GM19240 (cell line): ENCODE data around the gene MYLIP.

Source experiments
- DNase-seq: peaks from one replicate; pipeline ENCODE4 v3.0.0; 2011; ENCODE audit warnings: low spot score; ENCODE audit not compliant: insufficient read length

MYLIP gene

GRCh38 chr6:16139556-16139955, 10.7 kb downstream of the MYLIP start:
- DNase-seq: no peak

DNA sequence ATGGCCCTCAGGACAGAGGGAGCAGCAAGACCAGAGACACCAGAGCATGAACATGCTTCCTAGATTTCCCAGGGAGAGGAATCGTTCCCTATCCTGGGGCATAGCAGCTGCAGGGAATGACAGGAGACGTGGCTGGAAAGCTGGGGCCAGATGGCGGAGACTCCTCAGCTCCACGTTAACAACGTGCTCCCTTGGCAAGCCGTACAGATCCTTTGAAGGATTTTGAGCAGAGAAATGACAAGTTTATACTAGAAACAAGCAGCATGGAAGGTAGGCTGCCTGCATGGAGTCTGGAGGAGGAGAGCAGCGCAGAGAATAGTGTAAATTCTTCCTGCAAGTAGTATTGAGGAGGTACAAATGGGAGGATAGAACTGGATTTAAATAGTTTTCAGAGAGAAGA, 11.7 kb downstream of the MYLIP start:
- no peak for DNase-seq

- DNase-seq: no peak
Observed at GRCh38 chr6:16141514-16141913, 12.6 kb downstream of the MYLIP start.

GRCh38 chr6:16145038-16145437, 16.2 kb downstream of the MYLIP start:
- DNase-seq: no peak

DNA sequence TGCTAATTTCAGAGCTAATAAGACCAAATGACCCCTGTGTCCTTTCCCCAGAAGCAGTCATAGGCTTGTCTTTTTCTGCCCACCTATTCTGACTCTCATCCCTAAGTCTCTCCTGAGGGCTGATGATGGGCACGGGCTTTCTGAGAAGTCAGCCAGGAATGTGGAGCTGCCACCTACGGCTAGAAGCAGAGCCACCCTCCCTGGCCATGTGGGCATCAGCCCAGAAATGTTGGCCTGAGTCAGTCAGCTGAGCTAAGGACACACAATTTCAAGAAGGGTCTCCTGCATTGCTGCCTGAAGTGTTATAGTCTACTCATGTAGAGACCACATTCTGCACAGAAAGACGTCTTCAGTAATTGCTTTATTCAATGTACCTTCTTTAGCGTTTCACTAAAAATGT, 17.1 kb downstream of the MYLIP start:
- no peak for DNase-seq

DNA sequence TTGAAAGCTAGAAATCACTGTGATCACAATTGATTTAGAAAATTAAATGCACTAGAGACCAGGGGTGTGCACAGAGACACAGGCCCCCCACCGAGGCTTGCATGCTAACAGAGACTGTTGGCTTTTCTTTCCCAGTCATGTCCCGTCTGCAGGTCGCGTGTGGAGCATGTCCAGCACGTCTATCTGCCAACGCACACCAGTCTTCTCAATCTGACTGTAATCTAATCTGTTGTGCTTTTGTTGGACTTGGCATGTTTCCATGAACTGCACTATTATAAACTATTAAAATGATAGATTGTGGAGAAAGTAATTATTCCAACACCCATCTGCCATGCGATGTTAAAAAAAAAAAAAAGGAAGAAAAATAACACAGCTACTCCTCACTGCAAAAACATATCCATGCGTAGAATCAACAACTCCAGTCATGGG, 17.7 kb downstream of the MYLIP start:
- no peak for DNase-seq

DNA sequence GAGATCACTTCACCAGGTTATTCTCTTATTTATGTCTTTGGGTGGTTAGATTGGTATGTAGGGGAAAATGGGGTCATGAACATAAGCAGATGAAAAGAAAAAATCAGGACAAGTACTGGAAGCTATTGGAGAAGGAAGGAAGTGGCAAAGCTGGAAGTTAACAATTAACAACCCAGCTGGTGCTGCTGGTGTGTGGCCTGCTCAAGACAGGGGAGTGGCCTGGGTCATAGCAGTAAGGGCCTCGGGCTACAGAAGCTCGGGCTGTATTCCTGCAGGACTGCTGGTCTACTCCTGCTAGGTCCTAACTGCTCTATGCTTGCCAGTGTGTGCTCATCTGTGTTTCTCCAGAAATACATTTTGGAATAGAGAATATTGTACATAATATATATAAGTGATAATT, 19.6 kb downstream of the MYLIP start:
- no peak for DNase-seq

GRCh38 chr6:16149305-16149704, 20.4 kb downstream of the MYLIP start:
- DNase-seq: no peak

GRCh38 chr6:16150098-16150497, 21.2 kb downstream of the MYLIP start:
- DNase-seq: no peak

DNA sequence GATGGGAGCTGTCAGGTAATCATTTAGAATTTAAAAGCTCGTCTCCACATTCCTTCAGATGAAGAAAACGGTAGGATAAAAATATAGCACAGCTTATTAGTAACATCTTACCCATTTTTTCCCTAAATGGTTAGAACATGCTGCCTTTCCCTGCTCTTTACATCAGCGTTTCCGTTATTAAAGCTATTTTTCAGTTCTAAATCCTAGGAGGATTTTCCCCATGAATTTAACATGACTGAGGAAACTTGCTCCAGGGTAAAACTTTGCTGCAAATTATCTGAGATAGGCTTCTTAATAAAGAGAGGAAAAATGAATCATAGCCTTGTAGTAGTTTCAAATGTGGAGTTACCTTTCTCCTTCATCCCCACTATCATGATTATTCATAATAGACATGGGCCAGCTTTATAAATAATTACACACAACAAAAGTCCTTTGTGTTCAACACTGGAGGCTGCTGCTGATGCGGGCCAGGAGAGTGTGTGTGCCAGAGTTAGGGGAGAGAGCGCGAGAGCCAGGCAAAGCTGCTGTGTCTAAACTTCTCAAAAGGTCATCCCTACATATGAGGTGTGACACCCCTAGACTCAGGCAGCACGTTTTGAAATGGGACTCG, 24.4 kb downstream of the MYLIP start:
- DNase-seq: no peak

- no peak for DNase-seq
Observed at GRCh38 chr6:16154904-16155303, 26.0 kb downstream of the MYLIP start.

DNA sequence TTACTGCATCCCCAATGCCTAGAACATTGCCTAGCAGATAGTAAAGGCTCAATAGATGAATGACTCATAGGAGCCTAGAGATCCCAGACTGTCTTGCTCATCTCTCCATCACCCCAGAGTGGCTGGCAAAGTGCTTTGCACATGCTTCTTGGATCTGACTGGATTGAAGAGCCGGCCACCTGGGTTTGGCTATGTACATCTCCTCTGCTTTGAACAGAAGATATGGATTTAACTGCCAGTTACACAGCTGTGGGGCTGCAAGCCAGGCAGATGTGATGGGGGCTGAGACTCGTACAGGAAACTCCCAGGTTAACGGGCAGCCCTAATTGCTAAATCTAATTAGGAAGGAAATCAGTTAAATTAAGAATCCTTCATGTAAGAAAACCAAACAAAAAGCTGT, 28.6 kb downstream of the MYLIP start:
- DNase-seq: no peak

- DNase-seq: no peak
Observed at GRCh38 chr6:16157909-16158308, 29.0 kb downstream of the MYLIP start.

DNA sequence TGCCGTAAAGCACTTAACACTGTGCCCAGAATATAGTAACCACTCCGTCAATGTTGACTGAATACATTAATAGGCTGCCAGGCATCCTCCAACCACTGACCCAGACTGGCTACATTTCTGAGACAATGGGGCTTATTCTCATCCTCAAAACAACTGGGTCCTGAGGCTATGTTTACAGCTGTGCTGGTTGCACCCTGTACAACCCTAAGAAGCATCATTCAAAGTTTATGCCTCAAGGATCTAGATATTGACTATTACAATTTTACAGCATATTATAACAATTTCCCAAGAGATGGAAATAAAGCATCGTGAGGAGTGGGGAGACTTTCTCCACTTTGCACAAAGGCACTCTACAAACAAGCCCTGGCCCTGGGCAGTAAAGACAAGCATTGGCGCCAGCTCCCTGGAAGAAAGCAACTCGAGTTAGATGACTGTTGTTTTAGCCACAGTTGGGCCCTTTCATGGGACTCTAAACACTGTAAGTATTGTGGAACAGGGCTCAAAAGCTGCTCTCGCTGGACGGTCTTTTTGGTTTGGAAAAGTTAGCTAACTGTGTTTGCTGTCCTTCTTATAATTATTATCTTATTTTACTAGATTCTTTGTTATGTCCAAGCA, 30.2 kb downstream of the MYLIP start:
- no peak for DNase-seq

GRCh38 chr6:16160794-16161193, 31.9 kb downstream of the MYLIP start:
- no peak for DNase-seq

DNA sequence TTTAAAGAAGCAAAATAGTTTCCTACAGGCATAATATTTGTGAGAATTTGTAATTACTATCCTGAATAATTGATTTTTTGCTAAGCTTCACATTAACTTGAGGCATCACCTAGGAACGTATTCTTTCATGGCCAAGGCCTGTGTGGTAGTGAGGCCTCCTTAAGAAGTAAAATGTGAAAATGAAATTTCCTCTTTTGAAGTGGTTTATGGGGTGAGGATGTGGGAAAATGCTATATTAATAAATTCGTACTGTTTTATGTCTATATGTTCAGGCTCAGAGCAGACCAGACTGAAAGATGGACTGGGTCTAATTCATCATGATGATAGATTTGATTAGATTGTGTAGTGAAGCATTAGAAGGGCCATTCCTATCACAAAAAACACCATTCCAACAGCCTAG, 33.1 kb downstream of the MYLIP start:
- no peak for DNase-seq

- DNase-seq: no peak
Observed at GRCh38 chr6:16163066-16163465, 34.2 kb downstream of the MYLIP start.

DNA sequence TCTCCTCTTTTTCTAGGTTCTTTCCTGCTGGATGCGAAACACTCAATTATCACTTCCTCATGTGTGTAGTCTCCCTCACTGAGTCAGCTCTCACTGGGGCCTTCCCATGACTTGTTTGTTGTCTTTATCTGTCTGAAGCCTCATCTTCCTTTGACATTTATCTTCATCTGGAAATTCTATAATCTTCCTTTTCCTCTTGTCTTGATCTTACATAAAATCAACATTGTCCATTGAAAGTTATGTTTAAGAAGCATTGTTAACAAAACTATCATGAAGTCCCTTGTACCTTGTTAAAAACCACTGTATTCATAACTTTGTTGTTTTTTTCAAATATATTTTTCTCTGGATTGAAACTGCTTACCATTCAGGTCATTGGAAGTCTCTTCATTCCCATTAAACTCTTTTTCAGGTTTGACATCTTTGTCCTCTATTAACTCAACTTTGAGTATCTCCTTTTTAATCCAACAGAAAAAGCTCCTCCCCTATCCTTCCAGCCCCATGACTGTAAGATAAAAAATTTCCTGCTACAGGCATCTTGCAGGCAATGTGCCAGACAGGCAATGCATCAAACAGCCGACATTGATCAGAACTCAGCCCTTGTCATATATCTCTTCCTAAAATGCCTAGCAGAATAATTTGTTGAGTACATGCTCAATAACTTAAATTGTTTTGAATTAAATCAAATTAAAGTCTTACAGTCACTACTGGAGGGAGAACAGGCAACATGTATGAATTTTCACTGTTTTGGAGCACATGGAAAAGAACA, 34.8 kb downstream of the MYLIP start:
- no peak for DNase-seq

DNA sequence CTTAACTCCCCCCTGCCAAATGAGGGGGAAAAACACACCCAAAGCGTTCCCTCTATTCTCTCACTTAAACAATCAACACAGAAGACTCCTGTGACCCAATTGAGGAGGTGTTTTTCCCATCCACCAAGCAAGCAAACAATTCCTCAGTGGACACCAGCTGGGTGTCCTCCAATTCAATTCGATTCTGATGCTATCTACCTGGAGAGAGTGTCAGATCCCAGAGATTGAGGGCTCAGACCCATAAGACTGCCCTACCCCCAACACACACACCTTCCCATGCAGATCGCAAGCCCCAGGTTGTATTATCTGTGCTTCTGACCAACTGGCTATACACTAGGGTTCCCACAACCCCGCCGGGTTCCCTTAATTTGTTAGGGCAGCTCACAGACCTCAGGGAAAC, 36.8 kb downstream of the MYLIP start:
- no peak for DNase-seq

DNA sequence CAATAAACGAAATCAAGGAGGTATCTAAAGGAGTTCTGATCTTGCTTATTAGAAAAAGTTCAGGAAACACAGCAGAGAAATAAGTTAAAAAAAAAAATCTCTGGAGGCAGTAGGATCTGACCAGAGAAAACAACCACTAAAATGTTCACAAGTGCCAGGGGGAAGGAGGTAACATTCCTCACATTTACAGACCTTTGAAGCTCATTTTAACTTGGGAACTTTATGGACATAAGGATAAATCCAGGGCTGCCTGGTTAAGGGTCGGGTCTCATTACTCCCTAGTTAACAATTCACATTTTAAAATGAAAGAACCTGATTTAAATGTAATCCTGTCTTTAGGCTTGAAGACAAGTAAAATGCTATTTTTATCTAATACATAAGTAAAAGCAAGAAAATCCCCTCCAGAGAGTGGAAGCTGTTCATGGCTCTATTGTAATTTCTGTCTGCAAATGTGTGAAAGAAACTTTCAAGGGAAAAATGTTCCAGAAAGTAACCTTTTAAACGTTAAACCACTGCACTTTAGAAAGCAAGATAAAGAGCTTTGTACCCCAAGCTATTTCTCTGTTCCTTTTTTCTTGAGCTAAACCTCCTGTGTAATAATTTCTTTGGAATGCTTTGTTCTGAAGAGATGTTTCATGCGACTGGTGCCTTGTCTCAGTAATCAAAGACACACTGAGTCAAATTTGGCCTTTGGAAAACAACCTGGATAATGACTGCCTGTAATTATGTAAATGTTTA, 38.2 kb downstream of the MYLIP start:
- no peak for DNase-seq

GRCh38 chr6:16168121-16168520, 39.2 kb downstream of the MYLIP start:
- no peak for DNase-seq

DNA sequence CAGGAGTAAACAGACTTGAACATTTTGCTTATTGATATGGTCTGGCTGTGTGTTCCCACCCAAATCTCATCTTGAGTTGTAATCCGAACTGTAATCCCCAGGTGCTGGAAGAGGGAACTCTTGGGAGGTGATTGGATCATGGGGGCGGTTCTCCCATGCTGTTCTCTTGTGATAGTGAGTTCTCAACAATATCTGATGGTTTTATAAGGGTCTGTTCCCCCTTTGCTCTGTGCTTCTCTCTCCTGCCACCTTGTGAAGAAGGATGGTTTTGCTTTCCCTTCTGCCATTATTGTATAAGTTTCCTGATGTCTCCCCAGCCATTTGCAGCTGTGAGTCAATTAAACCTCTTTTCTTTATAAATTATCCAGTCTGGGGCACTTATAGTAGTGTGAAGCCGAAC, 40.0 kb downstream of the MYLIP start:
- DNase-seq: no peak
